ENCODE measurements around the gene COQ9. TPM values are rescaled to one million over a fixed set of nuclear protein-coding genes. Genes with fewer than 3 reads are reported as not detected.

COQ9 gene
- total and polyA plus RNA-seq, 2 of the 4 experiments (the other 2 are of a cell fraction), result 57.9 to 58.5 TPM

GRCh38 chr16:57445510-57445909 is 1.8 kb upstream of the COQ9 start:
- Histone ChIP-seq H4K8ac (ENCODE audit: low read depth in 2 of 2, low read length in 2 of 2) (no peak overlapping the region), H3K9me1 (ENCODE audit: insufficient read depth, low read length) (0 out of 2 replicates have a peak, but pooled peaks cover 3% of the 10 kb centered on the region), H2AFZ (replicated peaks; ENCODE audit: low read length, poor library complexity) (no peak overlapping the region), H2AK5ac (ENCODE audit: low read depth, low read length) (no peak overlapping the region), H2BK15ac (ENCODE audit: low read depth, low read length) (no peak overlapping the region), H2BK120ac (ENCODE audit: low read depth, low read length) (no peak overlapping the region), H2BK20ac (ENCODE audit: low read depth, low read length) (no peak overlapping the region), H3K4me2 (ENCODE audit: low read depth, low read length) (no peak overlapping the region), H3K14ac (replicated peaks; ENCODE audit: low read depth, low read length) (no peak overlapping the region), H3K23ac (ENCODE audit: low read depth, low read length) (no peak overlapping the region), H3K27ac (ENCODE audit: insufficient read depth, low read length) (no peak overlapping the region), H3K27me3 (ENCODE audit: control insufficient read depth, insufficient read depth, low read length) (no peaks in the 10 kb centered on the region), H3K36me3 (ENCODE audit: control insufficient read depth, insufficient read depth, low read length) (peaks cover 4% of the 10 kb centered on the region), H3K56ac (ENCODE audit: extremely low read depth, insufficient read depth, low read length) (no peak overlapping the region), H3K4me1 (ENCODE audit: control insufficient read depth, insufficient read depth, low read length) (peaks cover 3% of the 10 kb centered on the region), H3K4ac (ENCODE audit: low read depth, low read length) (no peak overlapping the region), H3K4me3 (ENCODE audit: insufficient read depth, low read depth, low read length) (no peak overlapping the region), H3K9ac (ENCODE audit: low read depth, low read length) (no peak overlapping the region), H4K5ac (ENCODE audit: low read depth, low read length) (no peak overlapping the region), H4K91ac (ENCODE audit: insufficient read depth, low read depth, low read length) (no peak overlapping the region), H3K18ac (ENCODE audit: low read depth, low read length) (no peak overlapping the region), H3K9me3 (ENCODE audit: control insufficient read depth, insufficient read depth, low read length) (peaks cover 2% of the 10 kb centered on the region), H2AK9ac (replicated peaks; ENCODE audit: low read depth, low read length, poor library complexity) (no peak overlapping the region), H3K79me1 (ENCODE audit: low read depth in 1 of 2, low read length in 2 of 2) (peaks cover 44 to 72% of the 10 kb centered on the region in 2 experiments), H4K20me1 (ENCODE audit: insufficient read depth, low read length) (no peaks in the 10 kb centered on the region; the same call in 1 of the 2 replicates), H2BK5ac (ENCODE audit: low read depth, low read length, poor library complexity, severe bottlenecking) (no peak overlapping the region)
- WGBS, 2 experiments (ENCODE audit: extremely low coverage in 2 of 2, insufficient read length in 1 of 2), result no CpG with 5 or more reads among the region's 2 CpGs
- ChIA-PET CTCF (no interaction called here), POLR2A (ENCODE audit: unreplicated experiment) (no interaction called here)
- no peak for DNase-seq
- dilution Hi-C loops (cut with HindIII; ENCODE audit: low sequenced_read_pairs, unreplicated experiment), result no loop called here
- BruUV-seq (replicated peaks), result no TSS peak
- intact Hi-C loops (cut with micrococcal nuclease), result no loop called here
- in situ Hi-C loops (cut with MboI; ENCODE audit: low sequenced_read_pairs), result no loop called here
- TF ChIP-seq SMC3 (IDR thresholded peaks at IDR 0.05; ENCODE audit: low read depth, low read length) (no peak), NFE2L2 (IDR thresholded peaks at IDR 0.05; ENCODE audit: low read depth, low read length) (no peak), FOS (IDR thresholded peaks at IDR 0.05; ENCODE audit: low read depth, low read length) (no peak), MAFK (IDR thresholded peaks at IDR 0.05; ENCODE audit: low read depth, low read length) (no peak), USF2 (IDR thresholded peaks at IDR 0.05; ENCODE audit: low read depth, low read length) (no peak), RFX5 (IDR thresholded peaks at IDR 0.05; ENCODE audit: low read depth, low read length) (no peak), RCOR1 (IDR thresholded peaks at IDR 0.05; ENCODE audit: insufficient replicate concordance, low read length) (no peak), BHLHE40 (IDR thresholded peaks at IDR 0.05; ENCODE audit: low read depth, low read length) (no peak), CEBPB (IDR thresholded peaks at IDR 0.05; ENCODE audit: low read depth, low read length) (no peak), ELK1 (IDR thresholded peaks at IDR 0.05; ENCODE audit: borderline replicate concordance, low read depth, low read length) (no peak), MXI1 (IDR thresholded peaks at IDR 0.05; ENCODE audit: borderline replicate concordance, low read depth, low read length) (no peak), CTCF (conservative IDR thresholded peaks at IDR 0.05; ENCODE audit: low read depth, low read length) (no peak), RAD21 (IDR thresholded peaks at IDR 0.05; ENCODE audit: low read length) (no peak), POLR2A (IDR thresholded peaks at IDR 0.05; ENCODE audit: low read depth, low read length) (no peak), MAZ (IDR thresholded peaks at IDR 0.05; ENCODE audit: borderline replicate concordance, low read depth, low read length) (no peak), CHD1 (IDR thresholded peaks at IDR 0.05; ENCODE audit: low read depth, low read length) (no peak)
- no peak for ATAC-seq (ENCODE audit: low read depth)
